Melanocyte of skin (primary cell): ENCODE results near the gene ENOPH1. TPM values are rescaled to one million over a fixed set of nuclear protein-coding genes. Genes with fewer than 3 reads are reported as not detected.

ENCODE experiments used
- small RNA-seq, 2 donors: library from RNA; depleted of rRNA; stranded (forward); fragments of <200 nt; gene quantifications; one replicate each; pipeline ENCODE3, GENCODE V24; 2012
- total RNA-seq, 2 donors: library from RNA; depleted of rRNA; stranded (reverse); fragments of >200 nt; gene quantifications; 2 replicates each; pipeline ENCODE4 v1.2.3, GENCODE V29; 2012

ENOPH1 gene
- 10 to 100 TPM; 41.3 to 64.3 TPM for total RNA-seq

GRCh38 chr4:82430193-82430963, at the start of gene ENOPH1, which contains the start of gene HNRNPDL:
TSS of gene ENOPH1 (plus strand) at chr4:82430590. CDS start at chr4:82430830, 240 bp downstream.
TSS of gene HNRNPDL (minus strand) at chr4:82430462. CDS start at chr4:82429690, 772 bp downstream.

Small RNA genes lying within 50 kb of the gene (small RNA-seq; reads per million reads assigned to genes)
- gene RF00150 = 0 reads per million in 2 donors

Other genes starting within 250 kb of the ENOPH1 start
- 10 to 100 TPM; 15.8 to 31.6 TPM for gene HNRNPD, start 56.6 kb upstream of the ENOPH1 start, total RNA-seq
- gene HNRNPDL, start 128 bp upstream of the ENOPH1 start, total RNA-seq = 100 to 1,000 TPM; 133 to 198 TPM
- gene TMEM150C, start 131.4 kb downstream of the ENOPH1 start, total RNA-seq = under 1 TPM; under 0.01 TPM